HG02642 (cell line): ENCODE data around the gene AXDND1.
"Not testable (repeated sequence)": the region's sequence is repeated elsewhere in the genome, so short reads cannot be mapped to it uniquely, and the experiment has no call there.

Experiments
- ATAC-seq: cut with Tn5 transposase; IDR thresholded peaks from one replicate; pipeline ENCODE4 v1.9.1; 2021; ENCODE audit warnings: mild to moderate bottlenecking; ENCODE audit not compliant: unreplicated experiment, poor library complexity

Gene AXDND1

GRCh38 chr1:179365342-179366092, at the start of gene AXDND1:
Gene AXDND1 (plus strand): TSS chr1:179365971. CDS start chr1:179366510, 539 bp downstream.
- peak; percentile 98 for ATAC-seq

DNA sequence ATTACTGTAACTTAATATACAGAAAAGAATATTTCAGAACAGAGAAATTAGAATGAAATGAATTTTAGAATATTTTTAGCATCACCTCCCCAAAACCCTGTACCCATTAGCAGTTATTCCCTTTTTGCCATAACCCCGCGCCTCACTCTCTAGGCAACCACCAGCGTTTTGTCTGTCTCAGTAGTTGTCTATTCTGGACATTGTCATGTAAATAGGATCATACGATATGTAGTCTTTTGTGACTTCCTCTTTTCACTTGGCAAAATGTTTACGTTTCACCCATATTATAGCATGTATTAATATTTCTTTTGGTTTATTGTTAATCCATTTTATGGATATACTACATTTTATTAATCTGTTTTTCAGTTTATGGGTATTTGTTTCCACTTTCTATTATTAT, 47.3 kb upstream of the AXDND1 start:
- no peak for ATAC-seq

GRCh38 chr1:179321533-179322216, 44.1 kb upstream of the AXDND1 start:
- no peak for ATAC-seq

GRCh38 chr1:179322557-179322956, 43.2 kb upstream of the AXDND1 start:
- no peak for ATAC-seq

DNA sequence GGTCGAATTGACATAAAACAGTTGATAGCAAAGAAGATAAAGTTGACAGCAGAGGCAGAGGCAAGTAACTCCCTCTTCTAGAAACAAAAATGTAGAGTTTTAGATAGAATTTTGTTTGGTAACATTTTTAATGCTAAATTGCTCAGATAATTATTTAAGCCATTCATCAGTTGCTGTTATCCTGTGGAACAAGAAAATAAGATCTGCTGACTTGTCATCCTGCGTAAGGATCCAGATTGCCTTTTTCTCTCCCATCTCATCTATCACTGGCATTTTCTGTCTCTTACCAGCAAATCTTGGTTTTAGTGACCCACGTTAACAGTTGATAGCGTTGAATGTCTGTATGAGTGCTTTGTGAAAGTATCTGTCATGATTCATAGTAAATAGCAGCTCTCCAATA, 42.3 kb upstream of the AXDND1 start:
- no peak for ATAC-seq

DNA sequence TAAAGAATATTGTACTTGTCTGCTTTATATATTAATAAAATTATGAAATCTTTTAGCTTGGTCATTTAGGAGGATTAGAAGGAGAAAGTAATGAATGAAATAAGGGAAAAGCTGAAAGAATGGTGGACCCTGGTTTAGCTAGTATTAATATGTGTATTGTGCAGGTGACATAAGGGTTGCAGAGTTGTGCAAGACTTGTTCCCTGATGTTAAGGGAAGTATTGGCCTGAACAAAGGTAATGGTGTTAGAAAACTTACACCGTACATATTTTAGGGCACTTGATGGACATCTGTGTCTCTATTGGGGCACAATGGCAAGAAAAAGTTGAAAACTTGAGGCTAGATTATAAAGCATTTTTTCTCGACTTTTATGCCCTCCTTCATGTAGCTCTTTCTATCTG, 39.9 kb upstream of the AXDND1 start:
- no peak for ATAC-seq

GRCh38 chr1:179326746-179327145, 39.0 kb upstream of the AXDND1 start:
- no peak for ATAC-seq

GRCh38 chr1:179327196-179327595, 38.6 kb upstream of the AXDND1 start:
- ATAC-seq = no peak

GRCh38 chr1:179327679-179328078, 38.1 kb upstream of the AXDND1 start:
- ATAC-seq = no peak

DNA sequence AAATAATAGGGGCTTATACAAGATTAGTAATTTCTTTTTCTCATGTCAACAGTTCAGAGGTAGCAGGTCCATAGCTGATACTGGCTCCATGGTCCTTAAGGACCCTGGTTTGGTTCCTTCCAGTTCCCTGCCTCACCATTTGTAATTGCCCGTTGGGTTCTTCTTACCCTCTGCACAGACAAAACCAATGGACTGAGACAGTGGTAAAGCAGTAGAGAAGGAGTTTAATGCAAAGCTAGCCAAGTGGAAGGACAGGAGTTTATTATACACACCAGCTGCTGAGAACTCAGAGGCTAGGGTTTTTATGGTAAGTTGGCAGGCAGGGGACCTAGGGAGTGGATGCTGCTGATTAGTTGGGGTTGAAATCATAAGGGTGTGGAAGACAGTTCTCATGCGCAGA, 35.9 kb upstream of the AXDND1 start:
- no peak for ATAC-seq

GRCh38 chr1:179334440-179334839, 31.3 kb upstream of the AXDND1 start:
- ATAC-seq = no peak

- no peak for ATAC-seq
Measured at GRCh38 chr1:179337288-179337687, 28.5 kb upstream of the AXDND1 start.

DNA sequence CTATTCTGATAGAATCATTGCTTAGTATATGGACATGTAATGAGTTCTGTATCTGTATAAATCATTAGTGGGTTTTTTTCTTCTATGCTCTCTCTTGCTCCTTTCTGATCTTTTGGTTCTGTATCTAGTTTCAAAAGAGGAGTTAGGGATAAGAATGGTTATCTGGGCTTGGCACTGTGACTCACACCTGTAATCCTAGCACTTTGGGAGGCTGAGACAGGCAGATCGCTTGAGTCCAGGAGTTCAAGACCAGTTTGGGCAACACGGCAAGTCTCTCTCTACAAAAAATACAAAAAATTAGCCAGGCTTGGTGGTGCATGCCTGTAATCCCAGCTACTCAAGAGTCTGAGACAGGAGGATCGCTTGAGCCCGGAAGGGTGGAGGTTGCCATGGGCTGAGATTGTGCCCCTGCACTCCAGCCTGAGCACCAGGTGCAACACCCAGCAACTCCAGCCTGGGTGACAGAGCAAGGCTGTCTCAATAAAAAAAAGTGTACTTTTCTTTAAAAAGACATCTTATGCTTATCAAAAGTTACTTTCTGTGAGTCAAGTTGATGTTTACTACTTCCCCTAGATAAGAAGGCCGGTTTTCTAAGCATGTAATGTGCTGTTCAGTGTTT, 27.7 kb upstream of the AXDND1 start:
- ATAC-seq = no peak

DNA sequence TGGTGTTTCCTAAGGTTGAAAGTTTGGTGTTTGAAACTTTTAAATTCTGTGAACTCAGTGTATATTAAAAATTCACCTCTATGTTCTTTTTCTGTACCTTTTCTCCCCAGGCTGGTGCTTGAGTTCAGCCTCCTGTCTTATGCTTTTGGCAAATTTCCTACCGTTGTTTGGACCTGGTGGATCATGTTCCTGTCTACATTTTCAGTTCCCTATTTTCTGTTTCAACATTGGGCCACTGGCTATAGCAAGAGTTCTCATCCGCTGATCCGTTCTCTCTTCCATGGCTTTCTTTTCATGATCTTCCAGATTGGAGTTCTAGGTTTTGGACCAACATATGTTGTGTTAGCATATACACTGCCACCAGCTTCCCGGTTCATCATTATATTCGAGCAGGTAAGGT, 24.9 kb upstream of the AXDND1 start:
- no peak for ATAC-seq

DNA sequence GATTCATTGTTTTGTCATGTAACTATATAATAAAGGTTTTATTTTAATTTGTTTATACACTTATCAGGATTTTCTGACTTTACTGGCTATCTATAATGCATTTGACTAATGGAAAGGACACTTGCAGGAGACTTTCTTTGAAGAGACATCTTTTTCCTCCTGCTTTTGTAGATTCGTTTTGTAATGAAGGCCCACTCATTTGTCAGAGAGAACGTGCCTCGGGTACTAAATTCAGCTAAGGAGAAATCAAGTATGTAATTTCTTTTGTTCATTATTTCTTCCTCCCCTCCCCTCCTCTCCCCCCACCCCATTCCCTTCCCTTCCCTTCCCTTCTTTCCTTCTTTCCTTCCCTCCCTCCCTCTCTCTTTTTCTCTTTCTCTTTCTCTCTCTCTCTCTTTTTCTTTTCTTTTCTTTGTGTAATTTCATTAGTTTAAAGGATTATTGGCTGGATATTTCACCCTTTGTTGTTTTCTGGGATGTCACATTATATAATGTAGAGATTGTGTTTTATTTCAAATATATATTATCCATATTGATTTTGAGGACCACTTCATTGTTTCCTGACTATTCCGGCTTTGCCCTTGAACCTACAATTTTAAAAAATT, 23.7 kb upstream of the AXDND1 start:
- ATAC-seq = no peak

DNA sequence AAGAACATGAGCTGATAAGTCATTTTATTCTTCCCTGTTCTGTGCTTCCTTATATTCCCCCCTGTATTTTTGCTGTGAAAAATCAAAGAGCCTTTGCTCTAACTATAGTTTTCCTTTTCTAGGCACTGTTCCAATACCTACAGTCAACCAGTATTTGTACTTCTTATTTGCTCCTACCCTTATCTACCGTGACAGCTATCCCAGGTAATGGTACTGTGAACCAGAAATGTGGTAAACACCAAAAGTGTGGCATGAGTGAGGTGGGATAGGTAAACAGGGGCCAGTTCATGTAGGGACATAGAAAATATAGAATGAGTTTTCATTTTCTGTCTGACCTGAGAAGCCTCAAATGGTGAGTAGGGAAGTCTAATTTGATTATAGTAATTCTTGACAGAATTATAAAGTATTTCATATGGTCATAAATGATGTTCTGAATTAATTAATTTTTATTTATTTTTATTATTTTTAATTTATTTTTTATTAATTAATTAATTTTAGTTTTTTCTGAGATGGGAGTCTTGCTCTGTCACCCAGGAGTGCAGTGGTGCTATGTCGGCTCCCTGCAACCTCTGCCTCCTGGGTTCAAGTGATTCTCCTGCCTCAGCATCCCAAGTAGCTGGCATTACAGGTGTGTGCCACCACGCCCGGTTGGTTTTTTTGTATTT, 22.9 kb upstream of the AXDND1 start:
- ATAC-seq = no peak

- ATAC-seq = no peak
Measured at GRCh38 chr1:179351281-179351680, 14.5 kb upstream of the AXDND1 start.

GRCh38 chr1:179352236-179352635, 13.5 kb upstream of the AXDND1 start:
- no peak for ATAC-seq

DNA sequence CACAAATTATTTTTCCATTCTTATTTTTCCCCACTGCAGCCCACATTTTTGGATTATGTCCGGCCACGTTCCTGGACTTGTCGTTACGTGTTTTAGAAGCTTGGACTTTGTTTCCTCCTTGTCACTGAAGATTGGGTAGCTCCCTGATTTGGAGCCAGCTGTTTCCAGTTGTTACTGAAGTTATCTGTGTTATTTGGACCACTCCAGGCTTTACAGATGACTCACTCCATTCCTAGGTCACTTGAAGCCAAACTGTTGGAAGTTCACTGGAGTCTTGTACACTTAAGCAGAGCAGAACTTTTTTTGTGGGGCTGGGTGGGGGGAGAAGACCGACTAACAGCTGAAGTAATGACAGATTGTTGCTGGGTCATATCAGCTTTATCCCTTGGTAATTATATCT, 12.2 kb upstream of the AXDND1 start:
- ATAC-seq = no peak

- ATAC-seq = not testable (repeated sequence)
Measured at GRCh38 chr1:179361631-179362030, 4.1 kb upstream of the AXDND1 start.
